Effector CD8-positive, alpha-beta T cell (primary cell): Measurements from ENCODE around the gene WBP2NL.
A peak's percentile ranks its signal among the peaks of the same experiment; 100 is the strongest.
"Not testable (repeated sequence)": the region's sequence is repeated elsewhere in the genome, so short reads cannot be mapped to it uniquely, and the experiment has no call there.

Experiments
- DNase-seq: peaks from one replicate; lab custom pipeline; 2025; lab: John Stamatoyannopoulos, UW
- total RNA-seq, 4 experiments: gene quantifications; one replicate each; lab custom pipeline; 2026; lab: John Stamatoyannopoulos, UW

Gene WBP2NL, protein sequence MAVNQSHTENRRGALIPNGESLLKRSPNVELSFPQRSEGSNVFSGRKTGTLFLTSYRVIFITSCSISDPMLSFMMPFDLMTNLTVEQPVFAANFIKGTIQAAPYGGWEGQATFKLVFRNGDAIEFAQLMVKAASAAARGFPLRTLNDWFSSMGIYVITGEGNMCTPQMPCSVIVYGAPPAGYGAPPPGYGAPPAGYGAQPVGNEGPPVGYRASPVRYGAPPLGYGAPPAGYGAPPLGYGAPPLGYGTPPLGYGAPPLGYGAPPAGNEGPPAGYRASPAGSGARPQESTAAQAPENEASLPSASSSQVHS
- total RNA-seq: 1.8 to 3.1 (median 2.6) reads per million in 4 experiments

DNA sequence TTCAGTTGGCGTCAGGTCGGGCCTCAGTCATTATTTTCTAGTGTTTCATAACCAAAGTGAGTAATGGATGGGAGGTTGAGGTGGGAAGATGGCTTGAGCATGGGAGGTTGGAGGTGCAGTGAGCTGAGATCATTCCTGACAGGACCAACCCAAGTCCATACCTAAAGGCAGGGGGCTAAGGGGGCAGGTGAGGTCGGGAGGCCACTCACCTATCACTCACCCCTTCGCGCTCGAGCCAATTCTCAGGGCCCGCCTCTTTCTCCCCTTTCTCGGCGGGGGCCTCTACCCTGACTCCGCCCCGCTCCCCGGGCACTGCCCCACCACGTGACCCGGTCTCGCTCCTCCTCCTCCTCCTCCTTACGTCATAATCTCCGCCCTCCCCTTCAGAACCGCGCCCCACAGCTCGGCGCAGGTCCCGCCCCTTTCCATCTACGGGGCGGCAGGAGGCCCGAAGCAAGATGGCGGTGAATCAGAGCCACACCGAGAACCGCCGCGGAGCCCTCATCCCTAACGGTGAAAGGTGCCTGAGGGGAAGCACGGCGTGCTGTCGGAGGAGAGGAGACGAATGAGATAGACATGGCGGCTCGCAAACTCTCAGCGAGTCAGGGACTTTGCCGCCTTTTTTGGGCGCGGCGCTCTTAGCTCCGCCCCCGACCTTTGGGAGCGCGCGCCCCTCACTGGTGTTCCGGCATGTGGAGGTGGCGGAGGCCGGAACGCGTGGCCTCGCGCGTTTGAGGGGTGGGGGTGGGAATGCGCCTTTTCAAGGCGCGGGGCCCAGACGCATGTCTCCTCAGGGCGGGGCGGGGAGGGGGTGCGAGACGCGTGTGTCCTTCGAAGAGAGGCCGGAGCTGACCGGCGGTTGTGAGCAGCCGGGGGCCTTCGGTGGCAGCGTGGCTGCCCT, at the start of gene WBP2NL:
Gene WBP2NL, plus strand, starts transcription at position 428 of the 901 bp plus-strand sequence. Its CDS starts 31 bp downstream, at position 459.
- DNase-seq: peak; percentile 79

DNA sequence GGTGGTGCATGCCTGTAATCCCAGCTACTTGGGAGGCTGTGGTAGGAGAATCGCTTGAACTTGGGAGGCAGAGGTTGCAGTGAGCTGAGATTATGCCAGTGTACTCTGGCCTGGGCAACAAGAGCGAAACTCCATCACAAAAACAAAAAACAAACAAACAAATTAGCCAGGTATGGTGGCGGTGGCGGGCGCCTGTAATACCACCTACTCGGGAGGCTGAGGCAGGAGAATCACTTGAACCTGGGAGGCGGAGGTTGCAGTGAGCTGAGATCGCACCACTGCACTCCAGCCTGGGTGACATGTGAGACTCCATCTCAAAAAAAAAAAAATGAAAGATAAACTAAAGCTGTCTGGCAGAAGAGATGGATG, 49.7 kb upstream of the WBP2NL start:
- not testable (repeated sequence) for DNase-seq

DNA sequence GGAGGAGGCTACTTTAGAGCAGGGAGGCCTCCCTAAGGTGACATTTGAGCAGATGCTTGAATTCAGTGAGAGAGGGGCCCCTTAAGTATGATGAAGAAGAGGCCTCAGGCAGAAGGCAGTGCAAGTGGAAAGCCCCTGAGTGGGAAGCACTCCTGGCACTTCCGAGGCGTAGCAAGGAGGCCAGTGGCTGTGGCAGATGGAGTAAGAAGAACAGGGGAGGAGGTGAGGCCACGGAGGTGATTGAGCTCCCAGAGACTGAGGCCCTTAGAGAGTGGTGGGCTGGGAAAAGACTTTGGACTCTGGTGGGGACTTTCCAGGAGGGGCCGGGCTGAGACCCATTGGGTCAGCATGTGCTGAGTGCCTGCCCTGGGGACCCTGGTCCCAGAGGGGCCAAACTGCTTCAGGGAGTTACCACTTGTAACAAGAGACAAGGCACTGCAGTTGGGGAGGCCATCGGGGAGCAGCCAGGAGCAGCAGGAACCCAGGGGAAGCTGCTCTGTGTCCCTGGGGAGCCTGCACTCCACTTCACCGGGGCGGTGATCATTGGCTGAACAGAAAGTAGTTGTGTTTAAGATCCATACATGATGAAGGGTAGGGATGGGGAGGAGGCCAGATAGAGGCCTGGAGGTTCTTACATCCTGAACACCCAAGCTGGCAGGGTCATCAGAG, 49.2 kb upstream of the WBP2NL start:
- no peak for DNase-seq

DNA sequence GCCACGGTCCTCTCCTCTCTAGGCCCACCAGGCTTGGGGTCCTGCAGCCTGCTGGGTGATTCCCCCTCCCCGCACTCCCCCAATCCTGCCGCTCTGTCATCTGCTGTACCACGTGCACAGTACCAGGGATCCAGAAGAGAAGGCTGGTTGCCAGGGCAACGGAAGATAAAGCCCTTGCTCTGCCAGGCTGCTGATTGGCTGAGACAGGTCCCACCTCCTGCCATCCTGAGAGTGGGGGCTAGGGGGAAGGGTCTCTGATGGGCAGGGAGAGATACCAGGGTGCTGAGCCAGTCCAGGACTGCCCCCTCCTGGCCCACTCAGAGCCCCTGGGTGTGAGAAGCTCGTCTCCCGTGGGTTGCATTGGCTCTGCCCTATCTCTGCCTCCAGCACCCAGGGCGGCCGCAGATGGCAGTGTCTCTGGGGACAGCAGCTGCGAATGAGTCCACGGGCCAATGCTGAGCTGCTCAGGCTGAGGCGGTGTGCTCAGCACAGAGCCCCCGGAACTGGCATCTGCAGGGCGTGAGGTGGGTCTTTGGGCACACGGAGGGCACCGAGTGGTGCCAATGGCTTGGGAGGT, 46.6 kb upstream of the WBP2NL start, which contains the start of gene SMIM45:
Gene SMIM45, plus strand, starts transcription at position 253 of the 577 bp plus-strand sequence.
- DNase-seq: no peak

DNA sequence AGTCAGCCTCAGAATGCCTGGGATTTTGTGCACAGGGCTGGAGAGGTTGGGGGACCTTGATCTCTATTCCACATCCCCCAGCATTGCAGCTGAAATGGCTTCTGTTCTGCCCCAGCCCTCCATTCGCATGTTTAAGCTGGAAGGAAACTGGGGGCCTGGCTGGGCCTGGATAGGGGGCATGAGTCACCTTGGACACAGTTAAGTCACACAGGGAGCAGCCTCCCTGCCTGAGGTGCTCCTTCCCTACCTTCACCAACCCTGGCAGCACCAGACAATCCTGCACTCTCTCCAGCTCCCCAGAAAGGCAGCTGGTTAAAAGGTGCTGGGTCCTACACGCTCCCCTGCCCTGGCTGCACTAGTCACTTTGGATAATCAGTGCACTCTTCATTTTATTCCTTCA, 45.9 kb upstream of the WBP2NL start:
- no peak for DNase-seq

DNA sequence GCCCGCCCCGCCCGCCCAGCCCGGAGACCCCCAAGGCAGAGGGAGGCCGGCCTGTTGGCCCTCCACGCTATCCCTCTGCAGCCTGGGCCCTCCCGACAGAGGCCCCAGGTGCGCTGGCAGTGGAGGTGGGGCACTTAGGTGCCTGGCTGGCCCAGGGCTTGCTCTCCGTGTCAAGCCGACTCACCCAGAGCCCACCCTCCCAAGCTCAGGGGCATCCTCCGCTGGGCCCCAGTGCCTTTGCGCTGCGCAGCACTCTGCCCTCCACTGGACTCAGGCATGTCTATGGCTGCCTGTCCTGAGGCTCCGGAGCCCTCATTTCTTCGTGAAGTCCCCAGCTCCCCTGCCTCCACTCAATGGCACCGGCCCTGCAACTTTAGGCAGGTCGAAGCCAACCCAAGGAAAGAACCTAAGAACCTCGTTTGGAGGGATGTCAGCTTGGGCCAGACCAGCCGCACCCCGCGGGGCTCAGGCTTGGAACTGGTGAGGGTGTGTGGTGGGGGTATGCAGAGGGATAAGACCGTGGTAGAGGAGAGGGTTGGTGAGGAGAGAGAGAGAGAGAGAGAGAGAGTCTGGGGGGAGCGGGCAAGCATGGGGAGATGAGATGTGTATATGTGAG, 40.5 kb upstream of the WBP2NL start:
- DNase-seq: no peak

DNA sequence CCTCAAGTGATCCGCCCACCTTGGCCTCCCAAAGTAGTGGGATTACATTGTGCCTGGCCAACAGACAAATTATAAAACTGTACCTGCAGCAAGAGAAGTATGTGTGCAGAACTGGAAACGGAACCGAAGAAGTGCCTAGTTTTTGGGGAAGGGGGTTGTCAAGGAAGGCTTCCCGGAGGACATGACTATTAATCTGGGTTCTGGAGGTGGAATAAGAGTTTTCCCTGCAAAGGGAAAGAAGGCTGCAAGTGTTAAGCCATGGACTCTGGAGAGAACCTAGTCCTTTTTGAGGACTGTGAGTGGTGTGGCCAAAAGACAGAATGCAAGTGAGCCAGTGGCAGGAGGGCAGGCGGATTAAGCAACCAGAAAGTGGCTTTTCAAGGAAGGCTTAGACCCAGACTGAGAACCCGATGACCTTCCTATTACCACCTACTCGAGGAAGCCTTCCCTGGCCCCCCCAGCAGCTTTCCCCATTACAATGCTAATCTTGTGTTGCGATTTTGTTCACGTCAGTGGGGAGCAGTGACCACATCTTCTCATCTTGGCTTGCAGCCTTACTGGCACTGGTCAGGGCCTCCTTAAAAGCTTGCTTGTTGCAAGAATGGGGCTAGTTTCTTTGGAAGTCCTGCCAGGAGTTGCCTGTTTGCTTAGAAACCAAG, 35.0 kb upstream of the WBP2NL start:
- no peak for DNase-seq

DNA sequence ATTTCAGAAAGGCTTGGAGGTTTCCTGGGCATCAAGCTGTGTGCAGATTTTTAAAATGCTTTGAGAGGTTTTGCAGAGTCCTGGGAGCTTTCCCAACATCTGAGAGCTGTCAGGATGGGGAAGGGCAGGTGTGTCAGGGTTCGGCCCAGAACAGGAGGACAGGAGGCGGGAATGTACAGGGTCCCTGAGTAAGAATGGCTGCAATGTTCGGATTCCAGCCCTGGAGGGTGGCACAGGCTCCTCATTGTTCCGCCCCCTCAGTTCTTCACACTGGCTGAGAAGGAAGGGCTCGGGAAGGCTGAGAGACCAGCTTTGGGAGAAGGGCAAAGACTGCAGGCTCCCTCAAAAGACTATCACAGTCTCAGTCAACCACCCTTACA, 34.5 kb upstream of the WBP2NL start:
- no peak for DNase-seq

DNA sequence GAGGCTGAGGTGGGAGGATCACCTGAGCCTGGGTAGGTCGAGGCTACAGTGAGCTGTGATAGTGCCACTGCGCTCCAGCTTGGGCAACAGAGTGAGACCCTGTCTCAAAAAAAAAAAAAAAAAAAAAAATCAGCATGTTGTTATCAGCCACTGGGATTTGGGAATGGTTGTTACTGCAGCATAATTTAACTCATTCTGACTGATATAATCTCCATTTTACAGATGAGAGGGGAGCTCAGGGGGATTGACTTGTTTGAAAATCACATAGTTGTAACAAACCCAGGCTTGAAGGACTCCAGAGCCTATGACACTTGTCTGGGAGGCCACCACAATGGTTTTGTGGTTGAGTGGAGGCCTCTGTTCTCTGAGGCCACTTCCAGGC, 32.4 kb upstream of the WBP2NL start:
- no peak for DNase-seq

DNA sequence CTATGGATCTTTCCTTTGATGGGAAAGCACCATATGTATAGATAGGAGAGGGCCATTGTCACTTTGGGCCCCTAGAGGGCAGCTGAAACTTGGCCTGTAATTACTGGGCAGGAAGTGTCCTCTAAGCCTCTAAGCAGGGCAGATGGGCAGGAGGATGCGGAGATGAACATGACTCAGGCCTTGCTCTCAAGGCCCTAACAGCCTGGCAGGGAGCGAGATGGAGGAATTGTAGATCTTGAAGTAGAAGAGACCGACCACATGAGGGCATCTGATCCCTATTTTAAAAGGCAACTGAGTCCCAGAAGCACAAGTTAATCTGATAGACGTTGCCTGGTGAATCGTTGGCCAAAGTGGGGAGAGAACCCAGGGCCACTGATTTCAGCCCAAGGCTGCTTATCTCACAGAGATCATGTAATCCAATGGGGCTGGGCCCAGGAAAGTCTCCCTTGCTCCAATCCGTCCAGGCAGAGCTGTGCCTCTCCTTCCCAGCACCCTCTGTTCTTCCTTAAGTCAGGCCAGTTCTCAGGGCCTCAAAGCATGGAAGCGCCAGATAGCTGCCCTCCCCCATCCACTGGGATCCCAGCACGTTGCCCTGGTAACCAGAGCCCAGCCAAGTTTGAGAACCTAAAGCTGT, 31.9 kb upstream of the WBP2NL start:
- no peak for DNase-seq

DNA sequence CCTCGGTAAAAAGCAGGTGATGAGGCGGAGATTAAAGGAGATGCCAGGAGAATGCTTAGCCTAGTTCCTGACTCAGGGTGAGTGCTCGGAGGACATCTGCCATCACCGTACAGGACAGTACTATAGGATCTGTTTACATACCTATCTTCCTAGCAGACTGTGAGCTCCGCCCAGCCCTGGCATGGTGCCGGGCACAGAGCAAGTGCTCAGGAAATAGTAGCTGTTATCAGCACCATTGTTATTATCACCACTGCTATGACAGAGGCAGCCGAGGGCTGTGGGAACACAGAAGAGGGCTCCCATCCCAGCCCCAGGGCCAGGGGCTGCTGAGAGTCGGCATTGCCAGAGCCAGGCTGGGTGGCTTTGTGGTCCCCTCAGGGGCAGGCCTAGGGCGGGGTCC, 30.0 kb upstream of the WBP2NL start:
- DNase-seq: no peak

DNA sequence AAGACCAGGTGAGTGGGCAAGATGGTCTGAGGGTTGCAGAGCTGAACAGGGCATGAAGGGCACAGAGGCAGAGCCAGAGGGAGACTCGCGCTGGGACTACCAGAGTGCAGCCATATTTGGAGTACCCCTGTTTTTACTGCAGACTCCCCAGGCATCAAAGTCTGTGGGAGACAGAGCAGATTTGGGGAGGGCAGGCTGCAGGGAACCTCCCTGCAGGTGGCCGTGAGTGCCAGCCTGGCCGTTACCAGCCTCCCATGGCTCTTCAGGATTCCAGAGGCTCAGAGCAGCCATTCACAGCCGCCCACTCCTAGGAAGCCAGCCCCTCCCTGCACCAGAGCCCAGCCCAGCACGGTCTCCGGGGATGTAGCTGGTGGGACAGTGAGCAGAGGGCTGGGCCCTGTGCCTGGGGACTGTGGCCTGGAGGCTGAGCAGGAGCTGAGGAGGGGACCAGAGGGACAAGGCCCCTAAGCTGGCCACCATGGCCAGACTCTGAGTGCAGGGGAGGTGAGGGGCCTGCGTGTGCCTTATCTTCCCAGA, 29.4 kb upstream of the WBP2NL start, which contains the start of gene SEPTIN3:
Gene SEPTIN3, plus strand, starts transcription at position 334 of the 537 bp plus-strand sequence. CDS start 2,050 bp downstream, outside the sequence.
- DNase-seq: no peak

DNA sequence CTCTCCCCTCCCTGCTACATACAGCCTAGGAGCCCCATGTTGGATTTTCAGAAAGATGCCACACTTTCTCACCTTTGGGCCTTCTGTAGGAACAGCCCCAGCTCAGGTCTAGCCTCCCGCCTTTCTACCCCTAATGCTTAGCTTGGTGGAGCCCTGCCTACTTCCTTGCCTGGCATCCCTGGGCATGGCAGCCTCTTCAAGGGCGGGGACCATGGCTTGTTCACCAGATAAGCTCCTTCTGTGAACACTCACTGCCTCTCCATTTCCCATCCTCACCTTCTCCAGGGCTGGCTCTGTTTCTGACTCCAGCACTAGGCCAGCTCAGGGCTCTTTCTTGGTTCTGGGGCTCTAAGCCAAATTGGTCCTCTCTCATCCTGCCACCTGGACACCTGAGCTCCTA, 28.0 kb upstream of the WBP2NL start:
- DNase-seq: no peak

DNA sequence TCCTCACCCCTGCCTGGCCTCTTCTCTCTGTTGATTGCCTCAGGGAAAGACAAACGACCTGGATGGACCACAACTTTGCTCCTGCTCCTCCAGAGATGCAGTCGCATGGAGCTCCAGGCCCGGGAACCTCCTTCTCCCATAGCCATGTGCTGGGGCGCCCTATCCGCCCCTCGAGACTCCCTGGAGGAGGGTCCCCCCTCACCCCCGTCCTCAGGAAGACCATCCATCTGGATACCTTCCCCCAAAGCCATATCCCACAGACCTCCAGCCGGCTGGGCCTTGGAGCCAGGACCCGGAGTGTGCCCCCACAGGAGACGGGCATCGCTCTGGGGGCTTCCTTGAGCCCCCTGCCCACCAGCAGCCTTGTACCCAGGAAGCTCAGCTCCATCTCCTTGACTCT, 27.2 kb upstream of the WBP2NL start:
- DNase-seq: no peak

DNA sequence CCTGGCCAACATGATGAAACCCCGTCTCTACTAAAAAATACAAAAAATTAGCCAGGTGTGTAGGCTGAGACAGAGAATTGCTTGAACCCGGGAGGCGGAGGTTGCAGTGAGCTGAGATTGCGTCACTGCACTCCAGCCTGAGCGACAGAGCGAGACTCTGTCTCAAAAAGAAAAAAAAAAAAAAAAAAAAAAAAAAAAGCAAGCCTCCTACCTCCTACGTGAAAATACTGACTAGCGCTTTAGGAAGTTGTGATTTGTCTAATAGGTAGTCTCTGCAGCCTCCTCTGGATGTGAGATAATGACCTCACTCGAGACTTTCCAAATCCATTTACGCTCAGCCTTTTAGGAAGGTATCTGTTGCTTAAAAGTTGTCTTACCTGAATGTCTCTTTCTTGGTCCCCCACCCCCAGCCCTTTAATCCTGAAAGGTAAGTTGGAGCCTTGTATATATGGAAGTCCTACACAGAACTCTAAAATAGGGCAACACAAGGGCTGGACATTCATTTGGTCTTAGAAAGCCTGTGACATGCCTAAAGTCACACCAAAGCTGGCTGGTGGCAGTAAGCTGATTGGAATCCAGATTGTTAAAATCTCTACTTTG, 23.8 kb upstream of the WBP2NL start:
- DNase-seq: no peak

DNA sequence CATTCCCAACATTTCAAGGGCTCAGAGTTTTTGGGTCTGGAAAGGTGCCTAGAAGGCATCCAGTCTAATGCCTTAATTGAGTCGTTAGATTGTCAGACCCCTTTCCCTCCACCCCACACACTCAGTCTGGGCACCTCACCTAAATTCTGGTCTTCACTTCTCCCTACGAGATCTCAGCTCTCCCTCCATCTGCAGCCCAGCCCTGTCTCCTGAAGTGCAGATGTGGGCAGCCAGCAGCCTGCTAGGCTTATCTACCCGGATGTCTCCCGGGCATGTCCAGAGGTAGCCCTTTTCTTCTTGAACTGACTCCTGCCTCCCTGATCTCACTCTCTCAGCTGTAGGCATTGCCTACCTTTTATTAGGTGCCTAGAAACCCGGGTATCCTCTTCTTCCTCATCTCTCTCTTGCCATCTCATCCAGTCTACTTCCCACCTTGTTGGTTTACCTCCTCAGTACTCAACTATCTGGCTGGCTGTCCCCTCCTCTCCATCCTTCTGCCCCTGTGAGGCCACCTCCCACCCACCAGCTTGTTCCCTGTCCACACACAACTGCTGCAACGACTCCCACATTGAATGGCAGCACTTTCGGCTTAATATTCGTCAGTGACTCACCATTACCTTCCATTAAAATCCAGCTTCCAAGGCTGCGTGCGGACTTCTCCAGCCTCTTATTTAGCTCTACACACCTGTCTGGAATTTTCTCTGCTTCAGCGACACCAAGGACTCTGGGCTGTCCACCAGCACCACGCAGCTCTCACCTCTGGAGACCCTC, 23.1 kb upstream of the WBP2NL start:
- DNase-seq: no peak

DNA sequence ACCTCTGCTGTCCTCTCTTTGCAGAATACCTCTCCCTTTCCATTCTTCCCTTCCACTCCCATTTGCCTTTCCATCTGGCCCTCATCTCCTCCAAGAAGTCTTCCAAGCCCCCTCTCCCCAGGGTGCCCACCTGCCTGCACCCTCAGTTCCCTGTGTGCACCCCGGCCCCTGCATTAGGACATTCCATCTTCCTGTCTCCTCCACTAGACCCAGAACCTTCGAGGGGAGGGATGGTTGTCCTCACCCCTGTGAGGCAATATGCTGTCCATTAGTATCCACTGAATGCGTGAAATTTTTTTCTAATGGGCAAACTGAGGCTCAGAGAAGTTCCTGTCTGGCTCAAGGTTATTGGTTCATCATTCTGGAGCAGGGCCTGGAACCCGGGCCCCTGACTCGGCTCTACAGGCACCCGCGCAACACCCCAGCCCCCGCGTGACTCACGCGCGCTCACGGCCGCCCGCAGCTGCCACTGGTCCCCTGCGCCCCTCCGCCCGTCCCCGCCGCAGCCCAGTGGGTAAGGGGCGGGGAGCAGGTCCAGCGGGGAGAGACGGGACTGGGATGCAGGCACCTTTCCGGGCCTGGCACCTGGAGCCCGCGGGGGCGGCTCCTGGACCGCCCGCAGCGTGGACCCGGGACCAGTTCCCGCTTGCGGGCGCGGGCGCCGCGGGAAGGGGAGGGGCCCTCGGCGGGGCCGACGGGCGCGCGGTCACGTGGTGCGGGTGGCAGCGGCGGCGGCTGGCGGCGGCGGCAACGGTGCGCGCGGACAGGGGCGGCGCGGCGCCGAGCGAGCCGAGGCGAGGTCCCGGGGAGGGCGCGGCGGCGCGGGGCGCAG, 22.3 kb upstream of the WBP2NL start:
- DNase-seq: no peak

DNA sequence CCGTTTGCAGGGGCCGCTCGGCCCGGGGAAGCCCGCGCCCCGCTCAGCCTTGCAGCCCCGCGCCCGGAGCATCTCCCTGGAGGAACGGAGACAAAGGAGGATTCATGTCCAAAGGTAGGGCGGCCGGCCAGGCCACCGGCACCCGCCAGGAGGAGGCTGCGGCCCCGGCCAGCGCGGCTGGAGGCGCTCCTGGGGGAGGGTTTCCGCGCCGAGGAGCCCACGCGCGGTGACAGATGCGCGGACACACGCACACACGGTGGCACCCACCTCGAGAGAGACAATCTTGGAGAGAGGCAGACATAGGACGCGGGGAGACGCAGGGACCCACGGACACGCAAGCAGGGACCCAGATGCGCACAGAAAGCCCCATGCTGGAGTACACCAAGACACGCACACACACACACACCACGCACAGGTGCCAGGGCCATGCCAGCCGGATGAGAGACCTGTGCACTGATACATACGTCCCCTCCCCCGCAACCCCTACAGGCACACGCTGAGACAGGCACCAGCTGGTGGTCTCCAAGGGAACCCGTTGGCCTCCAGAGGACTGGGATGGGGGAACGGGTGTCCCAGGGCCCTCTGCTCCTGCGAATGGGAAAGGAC, 21.5 kb upstream of the WBP2NL start:
- no peak for DNase-seq
